DMS79 treated with DMSO at 0.1 percent for 48 hours (cell line): Measurements from ENCODE around the gene PELO.
"Not testable (repeated sequence)": the region's sequence is repeated elsewhere in the genome, so short reads cannot be mapped to it uniquely, and the experiment has no call there.

Experiments used
- DNase-seq: peaks from one replicate; lab custom pipeline; 2025; lab: John Stamatoyannopoulos, UW

The PELO gene

GRCh38 chr5:52800394-52801213 is 12.9 kb downstream of the PELO start:
- peak; percentile 27 for DNase-seq

GRCh38 chr5:52801329-52801728 is 13.6 kb downstream of the PELO start:
- no peak for DNase-seq

GRCh38 chr5:52802272-52802973 is 14.7 kb downstream of the PELO start:
- DNase-seq: no peak

GRCh38 chr5:52802974-52803336 is 15.2 kb downstream of the PELO start:
- DNase-seq: no peak

- DNase-seq: no peak
Measured at GRCh38 chr5:52804387-52804791, 16.7 kb downstream of the PELO start.

GRCh38 chr5:52804981-52805380 is 17.3 kb downstream of the PELO start:
- DNase-seq: no peak

GRCh38 chr5:52805615-52806014 is 17.9 kb downstream of the PELO start:
- no peak for DNase-seq

- DNase-seq: no peak
Measured at GRCh38 chr5:52807037-52807436, 19.3 kb downstream of the PELO start.

- no peak for DNase-seq
Measured at GRCh38 chr5:52807723-52808122, 20.0 kb downstream of the PELO start.

GRCh38 chr5:52808316-52808901 is 20.7 kb downstream of the PELO start:
- no peak for DNase-seq

GRCh38 chr5:52809884-52810283 is 22.2 kb downstream of the PELO start:
- no peak for DNase-seq

- no peak for DNase-seq
Measured at GRCh38 chr5:52810426-52810825, 22.7 kb downstream of the PELO start.

- DNase-seq: no peak
Measured at GRCh38 chr5:52811067-52811749, 23.5 kb downstream of the PELO start.

- no peak for DNase-seq
Measured at GRCh38 chr5:52814352-52815148, 26.8 kb downstream of the PELO start.

GRCh38 chr5:52817818-52818217 is 30.1 kb downstream of the PELO start:
- DNase-seq: no peak

GRCh38 chr5:52818360-52818759 is 30.6 kb downstream of the PELO start:
- no peak for DNase-seq

- DNase-seq: not testable (repeated sequence)
Measured at GRCh38 chr5:52818807-52819206, 31.1 kb downstream of the PELO start.

GRCh38 chr5:52821901-52822300 is 34.2 kb downstream of the PELO start:
- no peak for DNase-seq

- no peak for DNase-seq
Measured at GRCh38 chr5:52822437-52822836, 34.7 kb downstream of the PELO start.

- no peak for DNase-seq
Measured at GRCh38 chr5:52824827-52825226, 37.1 kb downstream of the PELO start.

GRCh38 chr5:52825826-52826225 is 38.1 kb downstream of the PELO start:
- no peak for DNase-seq

GRCh38 chr5:52827815-52828214 is 40.1 kb downstream of the PELO start:
- DNase-seq: no peak
